Colonic mucosa (tissue), 4 donors: ENCODE measurements around the gene GGTLC2. TPM values are rescaled to one million over a fixed set of nuclear protein-coding genes. Genes with fewer than 3 reads are reported as not detected.
"Not testable (repeated sequence)": the region's sequence is repeated elsewhere in the genome, so short reads cannot be mapped to it uniquely, and the experiment has no call there.

Experiments
- DNase-seq: peaks from one replicate; pipeline ENCODE4 v3.0.0-alpha.2; 2020
- H3K27ac ChIP-seq: fragments of 200-600 bp; one replicate; pipeline ENCODE4 v1.8.0; 2021
- H3K27me3 ChIP-seq: fragments of 200-600 bp; one replicate; pipeline ENCODE4 v1.8.0; 2021
- H3K36me3 ChIP-seq: fragments of 200-600 bp; one replicate; pipeline ENCODE4 v1.8.0; 2021
- H3K4me1 ChIP-seq: fragments of 200-600 bp; one replicate; pipeline ENCODE4 v1.8.0; 2021; ENCODE audit warnings: mild to moderate bottlenecking
- H3K4me3 ChIP-seq: fragments of 200-600 bp; one replicate; pipeline ENCODE4 v1.8.0; 2021
- H3K9ac ChIP-seq, 2 donors: one replicate each; pipeline ENCODE4 v1.7.0; 2013; ENCODE audit warnings: control low read depth in 2 of 2, low read depth in 2 of 2, low read length in 2 of 2
- H3K9me3 ChIP-seq: fragments of 200-600 bp; one replicate; pipeline ENCODE4 v1.8.0; 2021
- intact Hi-C: fragments of 100-400 bp; cut with DNase I; formaldehyde crosslinking; loops from one replicate; pipeline ENCODE4 v1.14.1; 2022
- total RNA-seq, 2 donors: library from RNA; stranded (reverse); fragmentation: NEBNext Ultra II Directional in 1 of 2; extraction: Animal tissue kit (Norgen Biotek cat#: 25700) in 1 of 2; gene quantifications; one replicate each; pipeline ENCODE4 v1.2.1, GENCODE V29; 2021
- TF ChIP-seq, protein P1 (sequence below): fragments of 200-600 bp; IDR thresholded peaks from one replicate; pipeline ENCODE4 v1.8.0; 2022; ENCODE audit warnings: antibody characterized with exemption, mild to moderate bottlenecking
- donor health status: healthy.
- donor health status: DM: no; HTN: no; CAD: no.
- donor health status: DM: no; HTN: no; CAD: no.

The GGTLC2 gene
- total RNA-seq, 2 donors from 2014 or later: not detected

DNA sequence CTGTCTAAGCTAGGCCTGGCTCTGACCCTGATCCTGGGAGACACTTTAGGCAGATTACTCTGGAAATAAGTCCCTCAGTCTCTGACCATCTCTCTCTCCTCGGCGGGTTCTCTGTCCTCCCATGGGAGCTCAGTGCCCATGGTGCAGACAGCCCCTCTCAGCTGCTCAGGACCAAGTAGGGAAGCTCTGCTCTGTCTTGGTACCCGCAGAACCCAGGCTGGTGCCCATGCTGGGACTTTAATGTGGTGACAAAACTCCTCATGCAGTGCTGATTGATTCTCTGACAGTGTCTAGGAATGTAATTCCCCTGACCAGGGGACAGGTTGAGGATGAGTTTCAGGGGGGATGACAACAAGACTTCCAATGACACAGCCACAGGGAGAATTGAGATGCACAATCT lies 30.3 kb upstream of the GGTLC2 start:
- Histone ChIP-seq H3K27me3 (no peaks in the 10 kb centered on the region), H3K36me3 (no peaks in the 10 kb centered on the region), H3K27ac (no peak overlapping the region), H3K4me1 (no peaks in the 10 kb centered on the region), H3K9me3 (no peaks in the 10 kb centered on the region), H3K4me3 (no peak overlapping the region), H3K9ac (no peak overlapping the region)
- intact Hi-C loops: no loop called here
- TF ChIP-seq, protein P1, sequence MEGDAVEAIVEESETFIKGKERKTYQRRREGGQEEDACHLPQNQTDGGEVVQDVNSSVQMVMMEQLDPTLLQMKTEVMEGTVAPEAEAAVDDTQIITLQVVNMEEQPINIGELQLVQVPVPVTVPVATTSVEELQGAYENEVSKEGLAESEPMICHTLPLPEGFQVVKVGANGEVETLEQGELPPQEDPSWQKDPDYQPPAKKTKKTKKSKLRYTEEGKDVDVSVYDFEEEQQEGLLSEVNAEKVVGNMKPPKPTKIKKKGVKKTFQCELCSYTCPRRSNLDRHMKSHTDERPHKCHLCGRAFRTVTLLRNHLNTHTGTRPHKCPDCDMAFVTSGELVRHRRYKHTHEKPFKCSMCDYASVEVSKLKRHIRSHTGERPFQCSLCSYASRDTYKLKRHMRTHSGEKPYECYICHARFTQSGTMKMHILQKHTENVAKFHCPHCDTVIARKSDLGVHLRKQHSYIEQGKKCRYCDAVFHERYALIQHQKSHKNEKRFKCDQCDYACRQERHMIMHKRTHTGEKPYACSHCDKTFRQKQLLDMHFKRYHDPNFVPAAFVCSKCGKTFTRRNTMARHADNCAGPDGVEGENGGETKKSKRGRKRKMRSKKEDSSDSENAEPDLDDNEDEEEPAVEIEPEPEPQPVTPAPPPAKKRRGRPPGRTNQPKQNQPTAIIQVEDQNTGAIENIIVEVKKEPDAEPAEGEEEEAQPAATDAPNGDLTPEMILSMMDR: no peak
- no peak for DNase-seq

DNA sequence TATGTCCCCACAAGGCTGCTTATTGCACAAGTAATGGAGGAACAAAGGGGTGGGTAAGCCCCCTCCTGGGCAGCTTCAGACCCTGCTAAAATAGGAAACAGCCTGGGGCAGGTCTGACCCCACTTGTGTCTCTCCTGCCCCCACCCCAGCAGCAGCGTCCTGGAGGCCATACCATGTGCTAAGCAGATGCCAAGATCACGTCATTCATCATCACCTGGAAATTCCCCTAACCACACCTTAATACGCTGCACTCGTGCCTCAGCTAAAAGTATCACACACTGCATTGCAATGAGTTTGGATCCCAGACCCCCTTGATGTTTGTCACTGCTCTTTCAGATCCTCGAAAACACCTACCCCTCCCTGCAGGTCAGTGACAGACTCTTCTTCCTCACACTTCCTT lies 27.8 kb upstream of the GGTLC2 start:
- TF ChIP-seq, protein P1: no peak
- intact Hi-C loops: no loop called here
- no peaks in the 10 kb centered on the region for H3K27me3 ChIP-seq
- H3K4me3 ChIP-seq: no peak overlapping the region
- H3K36me3 ChIP-seq: no peaks in the 10 kb centered on the region
- DNase-seq: no peak
- no peak overlapping the region for H3K27ac ChIP-seq
- no peaks in the 10 kb centered on the region for H3K4me1 ChIP-seq
- no peak overlapping the region for H3K9ac ChIP-seq
- no peaks in the 10 kb centered on the region for H3K9me3 ChIP-seq

DNA sequence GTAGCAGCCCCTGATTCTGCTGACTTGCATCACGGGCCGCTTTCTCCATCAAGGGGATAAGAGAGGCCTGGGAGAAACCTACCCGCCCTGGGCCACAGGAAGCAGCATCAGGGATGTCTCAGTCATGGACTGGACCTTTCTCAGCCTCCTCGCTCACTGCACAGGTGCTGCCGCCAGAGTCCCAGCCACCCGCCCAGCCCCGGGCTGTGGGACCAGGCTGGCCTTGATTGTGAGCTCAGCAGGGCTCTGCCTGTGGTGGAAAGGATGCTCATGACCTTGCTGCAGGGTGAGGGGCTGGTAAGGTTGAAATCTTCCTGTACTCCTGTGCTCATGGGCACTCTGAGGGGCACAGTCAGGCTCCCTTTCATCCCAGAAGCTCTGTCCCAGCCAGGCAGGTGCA lies 26.0 kb upstream of the GGTLC2 start:
- no peak for DNase-seq
- TF ChIP-seq, protein P1: no peak

DNA sequence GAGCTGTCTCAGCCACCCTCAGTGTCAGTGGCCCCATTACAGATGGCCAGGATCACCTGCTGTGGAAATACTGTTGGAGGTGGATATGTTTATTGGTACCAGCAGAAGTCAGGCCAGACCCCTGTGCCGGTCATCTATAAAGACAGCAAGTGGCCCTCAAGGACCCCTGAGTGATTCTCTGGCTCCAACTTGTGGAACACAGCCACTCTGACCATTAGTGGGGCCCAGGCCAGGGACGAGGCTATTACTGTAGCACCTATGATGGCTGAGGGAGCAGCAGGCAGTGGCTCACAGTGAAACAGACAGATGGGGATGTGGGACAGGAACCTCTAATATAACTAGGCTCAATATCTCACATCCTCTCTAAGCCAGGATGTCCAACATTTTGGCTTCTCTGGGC lies 25.5 kb upstream of the GGTLC2 start:
- Histone ChIP-seq H3K9ac (no peak overlapping the region), H3K27me3 (no peaks in the 10 kb centered on the region), H3K27ac (no peak overlapping the region), H3K4me1 (no peaks in the 10 kb centered on the region), H3K4me3 (no peak overlapping the region), H3K9me3 (no peaks in the 10 kb centered on the region), H3K36me3 (no peaks in the 10 kb centered on the region)
- intact Hi-C loops: no loop called here
- TF ChIP-seq, protein P1: no peak
- no peak for DNase-seq

More for the DNA sequence above, 26.0 kb upstream of the GGTLC2 start:
- Histone ChIP-seq H3K9me3 (no peaks in the 10 kb centered on the region), H3K27me3 (no peaks in the 10 kb centered on the region), H3K4me1 (no peaks in the 10 kb centered on the region), H3K27ac (no peak overlapping the region), H3K36me3 (no peaks in the 10 kb centered on the region), H3K9ac (no peak overlapping the region), H3K4me3 (no peak overlapping the region)
- intact Hi-C loops: no loop called here

DNA sequence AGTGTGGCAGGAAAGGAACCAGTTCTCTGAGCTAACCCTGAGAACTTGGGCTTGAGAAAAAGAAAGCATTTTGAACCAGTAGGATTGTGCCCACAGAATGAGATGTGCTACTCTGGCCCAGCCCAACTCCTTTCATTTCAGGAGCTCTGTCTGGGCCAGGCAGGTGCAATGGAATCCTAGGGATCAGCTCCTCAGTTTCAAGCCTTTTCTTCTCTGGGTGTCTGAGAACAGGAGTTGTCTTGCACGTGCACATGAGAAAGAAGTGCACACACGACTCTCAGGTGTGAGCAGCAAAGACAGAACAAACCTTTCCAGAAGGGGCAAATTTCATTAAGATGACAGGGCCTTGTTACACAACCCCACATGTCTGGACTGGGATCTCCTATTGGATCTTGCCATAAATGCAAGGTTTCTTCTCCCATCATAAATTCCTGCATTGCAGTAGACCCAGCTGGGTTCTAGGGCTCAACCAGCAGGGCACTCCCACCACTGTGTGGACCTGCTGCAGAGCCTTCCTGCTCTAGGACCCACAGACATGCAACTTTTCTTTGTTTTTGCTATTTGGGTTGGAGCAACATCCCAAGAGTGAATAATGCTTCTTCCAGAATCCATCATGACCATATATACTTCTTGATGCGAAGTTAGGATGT lies 24.5 kb upstream of the GGTLC2 start:
- H3K9ac ChIP-seq: no peak overlapping the region

DNA sequence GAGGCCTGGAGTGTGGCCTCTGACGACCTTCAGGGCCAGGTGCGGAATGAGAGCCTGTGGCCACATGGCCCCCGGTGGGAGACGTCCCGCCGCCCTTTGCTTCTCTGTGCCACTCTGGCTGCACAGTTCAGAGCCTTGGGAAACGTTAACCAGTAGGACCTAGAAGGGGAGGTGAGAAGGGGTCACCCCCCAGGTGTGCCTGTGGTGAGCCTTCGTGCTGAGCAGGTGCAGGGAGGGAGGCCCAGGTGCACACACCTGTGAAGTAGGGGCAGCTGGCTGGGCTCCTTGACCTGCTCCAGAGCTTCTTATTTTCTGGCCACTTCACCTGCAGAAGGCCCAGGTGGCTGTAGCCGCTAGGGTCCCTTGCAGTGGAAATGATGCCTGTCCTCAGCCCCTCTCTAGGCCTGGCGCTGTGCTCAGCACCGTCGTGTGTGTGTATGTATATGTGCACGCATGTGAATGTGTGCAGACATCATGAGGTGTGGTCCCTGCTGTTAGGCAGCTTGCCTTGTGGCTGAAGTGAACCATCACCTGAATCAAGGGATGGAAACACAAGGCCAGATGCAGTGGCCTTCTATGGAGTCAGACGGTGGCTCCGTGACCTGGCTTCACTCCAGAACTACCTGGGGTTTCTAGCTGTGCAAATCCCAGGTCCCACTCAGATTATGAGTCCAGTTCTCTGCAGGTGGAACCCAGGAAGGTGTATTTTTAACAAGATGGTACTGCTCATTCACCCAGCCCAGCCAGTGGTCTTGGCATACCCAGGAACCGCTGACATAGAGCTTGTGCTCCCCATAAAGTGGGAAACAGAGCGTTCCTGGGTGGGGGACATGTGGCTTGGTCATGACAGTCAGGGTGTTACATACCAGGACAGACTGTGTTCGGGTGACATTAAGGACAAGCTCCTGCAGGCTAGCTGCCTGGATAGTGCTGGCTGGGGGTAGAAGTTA lies 15.6 kb upstream of the GGTLC2 start:
- H3K36me3 ChIP-seq, H3K27me3 ChIP-seq, H3K9me3 ChIP-seq, H3K4me3 ChIP-seq, DNase-seq, H3K4me1 ChIP-seq, intact Hi-C loops, H3K9ac ChIP-seq, H3K27ac ChIP-seq: not testable (repeated sequence)

More for the DNA sequence above, 24.5 kb upstream of the GGTLC2 start:
- no peak overlapping the region for H3K4me3 ChIP-seq
- intact Hi-C loops: no loop called here
- no peak overlapping the region for H3K27ac ChIP-seq
- H3K27me3 ChIP-seq: no peaks in the 10 kb centered on the region
- H3K36me3 ChIP-seq: no peaks in the 10 kb centered on the region
- TF ChIP-seq, protein P1: no peak
- no peaks in the 10 kb centered on the region for H3K9me3 ChIP-seq
- no peaks in the 10 kb centered on the region for H3K4me1 ChIP-seq
- DNase-seq: no peak

DNA sequence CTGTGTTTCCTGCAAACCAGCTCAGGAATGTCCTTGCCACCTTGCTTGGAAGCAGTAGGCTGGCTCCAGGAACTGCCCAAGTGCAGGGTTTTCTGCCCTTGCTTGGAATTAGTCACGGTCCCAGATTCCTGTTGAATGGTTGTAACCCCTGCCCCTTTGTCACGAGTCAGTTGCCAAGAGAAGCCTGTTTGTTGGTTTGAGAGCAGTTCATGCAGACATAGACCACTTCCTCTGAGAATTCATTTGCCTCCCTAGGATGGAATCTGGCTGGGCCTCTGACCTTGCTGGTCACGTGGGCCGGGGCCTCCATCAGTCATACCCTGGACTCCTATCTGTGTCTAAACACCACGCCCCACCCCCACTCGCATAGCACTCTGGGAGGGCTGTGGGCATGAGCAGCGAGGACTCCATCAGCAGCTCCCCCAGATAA lies 13.2 kb upstream of the GGTLC2 start:
- DNase-seq, H3K27ac ChIP-seq, intact Hi-C loops, H3K9ac ChIP-seq, H3K27me3 ChIP-seq, H3K36me3 ChIP-seq, H3K9me3 ChIP-seq, H3K4me3 ChIP-seq, H3K4me1 ChIP-seq: not testable (repeated sequence)

DNA sequence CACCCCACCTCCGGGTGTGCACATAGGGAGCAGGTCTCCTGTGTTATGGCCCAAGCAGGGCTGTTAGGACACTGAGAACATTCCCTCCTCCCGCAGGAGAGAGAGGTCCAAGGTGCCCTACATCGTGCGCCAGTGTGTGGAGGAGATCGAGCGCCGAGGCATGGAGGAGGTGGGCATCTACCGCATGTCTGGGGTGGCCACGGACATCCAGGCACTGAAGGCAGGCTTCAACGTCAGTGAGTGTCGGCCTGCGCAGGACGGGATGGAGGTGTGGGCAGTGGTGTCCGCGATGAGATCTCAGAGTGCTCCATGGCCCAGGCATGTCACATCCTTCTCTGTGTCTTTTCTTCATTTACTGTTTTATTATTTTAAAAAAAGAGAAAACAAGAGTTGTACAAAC lies 12.2 kb upstream of the GGTLC2 start:
- intact Hi-C loops, H3K4me3 ChIP-seq, H3K27me3 ChIP-seq, DNase-seq, H3K9me3 ChIP-seq, H3K36me3 ChIP-seq, H3K27ac ChIP-seq, H3K4me1 ChIP-seq, H3K9ac ChIP-seq: not testable (repeated sequence)
